PFSK-1 (cell line): ENCODE results near the gene XYLT1.

Experiments used
- FOXP2 ChIP-seq: optimal IDR thresholded peaks from 2 replicates; pipeline ENCODE3; 2011; ENCODE audit warnings: borderline replicate concordance, control low read depth, inconsistent platforms; ENCODE audit not compliant: insufficient read depth; ENCODE audit errors: extremely low read length, extremely low read depth
- POLR2AphosphoS5 ChIP-seq: IDR thresholded peaks from 2 replicates; pipeline ENCODE4 v1.6.1; 2012; ENCODE audit warnings: low read depth, mild to moderate bottlenecking, control low read depth, low read length, moderate library complexity
- REST ChIP-seq, 2 experiments: IDR thresholded peaks; 2 replicates each; pipeline versions ENCODE4 v1.6.1 to v1.8.0; 2011 to 2012; ENCODE audit warnings: low read depth in 2 of 2, low read length in 2 of 2, control low read depth in 1 of 2, inconsistent platforms in 1 of 2, mild to moderate bottlenecking in 1 of 2, moderate library complexity in 1 of 2; ENCODE audit not compliant: insufficient read depth in 1 of 2
- SIN3A ChIP-seq: IDR thresholded peaks from 2 replicates; pipeline ENCODE4 v1.6.1; 2012; ENCODE audit warnings: mild to moderate bottlenecking, low read length, moderate library complexity, borderline replicate concordance; ENCODE audit not compliant: insufficient read depth
- TAF1 ChIP-seq: IDR thresholded peaks from 2 replicates; pipeline ENCODE4 v1.6.1; 2012; ENCODE audit warnings: low read length, control low read depth, borderline replicate concordance; ENCODE audit not compliant: insufficient read depth

Gene XYLT1

GRCh38 chr16:17061326-17061725, 409.4 kb downstream of the XYLT1 start:
- TF ChIP-seq TAF1 = no peak
- TF ChIP-seq SIN3A = no peak
- TF ChIP-seq REST (IDR thresholded peaks at IDR 0.05; ENCODE audit: insufficient read depth in 1 of 2, low read depth in 2 of 2, low read length in 2 of 2) = no peak
- TF ChIP-seq POLR2AphosphoS5 = no peak
- TF ChIP-seq FOXP2 = no peak

GRCh38 chr16:17058471-17058870, 412.3 kb downstream of the XYLT1 start:
- TF ChIP-seq SIN3A = no peak
- TF ChIP-seq REST (IDR thresholded peaks at IDR 0.05; ENCODE audit: insufficient read depth in 1 of 2, low read depth in 2 of 2, low read length in 2 of 2) = no peak

- no peak for TF ChIP-seq TAF1
- TF ChIP-seq SIN3A = no peak
- TF ChIP-seq FOXP2 = no peak
- TF ChIP-seq POLR2AphosphoS5 = no peak
- no peak for TF ChIP-seq REST (IDR thresholded peaks at IDR 0.05; ENCODE audit: insufficient read depth in 1 of 2, low read depth in 2 of 2, low read length in 2 of 2)
These were observed 414.1 kb downstream of the XYLT1 start for GRCh38 chr16:17056666-17057065.

GRCh38 chr16:17053536-17054160, 417.1 kb downstream of the XYLT1 start:
- TF ChIP-seq REST (IDR thresholded peaks at IDR 0.05; ENCODE audit: insufficient read depth in 1 of 2, low read depth in 2 of 2, low read length in 2 of 2) (no peak), SIN3A (no peak), POLR2AphosphoS5 (no peak), FOXP2 (no peak)
